ENCODE data around the gene TTLL8. TPM values are rescaled to one million over a fixed set of nuclear protein-coding genes. Genes with fewer than 3 reads are reported as not detected.
A peak's percentile ranks its signal among the peaks of the same experiment; 100 is the strongest.

Gene TTLL8
- total RNA-seq, 6 experiments from 2014 or later = not detected

DNA sequence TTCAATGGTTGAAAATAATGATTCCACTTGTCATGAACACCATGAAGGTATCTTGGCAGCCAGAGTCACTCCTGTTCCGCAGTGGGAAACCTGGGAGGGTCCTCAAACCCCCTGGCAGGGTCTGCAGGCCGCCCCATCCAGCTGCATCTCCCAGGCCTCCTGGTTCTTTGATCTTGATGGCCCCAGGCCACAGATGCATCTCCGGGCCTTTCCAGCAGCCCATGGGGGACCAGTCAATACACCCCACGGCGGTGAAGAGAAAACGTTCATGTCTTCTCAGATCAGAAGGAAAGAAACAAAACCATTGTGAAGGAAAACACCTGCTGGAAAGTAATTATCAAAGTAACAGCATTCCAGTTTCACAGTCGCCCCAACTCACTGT lies 1.8 kb upstream of the TTLL8 start:
- Histone ChIP-seq H3K4me1 (no peaks in the 10 kb centered on the region), H3K9me3 (no peaks in the 10 kb centered on the region), H3K4me3 (no peak overlapping the region), H3K36me3 (no peaks in the 10 kb centered on the region), H3K27me3 (peaks cover 0 to 7% of the 10 kb centered on the region in 2 donors), H3K27ac (no peak overlapping the region)
- TF ChIP-seq POLR2A (IDR thresholded peaks at IDR 0.05) = no peak
- WGBS (ENCODE audit: insufficient coverage, low coverage, low lambda C conversion rate, missing lambda C conversion rate) = 64% methylated on average over 5 of the region's 7 CpGs
- DNase-seq (peak in 1 of 3 donors; percentile 14), ATAC-seq (no peak)
- intact Hi-C loops (cut with DNase I) = no loop called here

DNA sequence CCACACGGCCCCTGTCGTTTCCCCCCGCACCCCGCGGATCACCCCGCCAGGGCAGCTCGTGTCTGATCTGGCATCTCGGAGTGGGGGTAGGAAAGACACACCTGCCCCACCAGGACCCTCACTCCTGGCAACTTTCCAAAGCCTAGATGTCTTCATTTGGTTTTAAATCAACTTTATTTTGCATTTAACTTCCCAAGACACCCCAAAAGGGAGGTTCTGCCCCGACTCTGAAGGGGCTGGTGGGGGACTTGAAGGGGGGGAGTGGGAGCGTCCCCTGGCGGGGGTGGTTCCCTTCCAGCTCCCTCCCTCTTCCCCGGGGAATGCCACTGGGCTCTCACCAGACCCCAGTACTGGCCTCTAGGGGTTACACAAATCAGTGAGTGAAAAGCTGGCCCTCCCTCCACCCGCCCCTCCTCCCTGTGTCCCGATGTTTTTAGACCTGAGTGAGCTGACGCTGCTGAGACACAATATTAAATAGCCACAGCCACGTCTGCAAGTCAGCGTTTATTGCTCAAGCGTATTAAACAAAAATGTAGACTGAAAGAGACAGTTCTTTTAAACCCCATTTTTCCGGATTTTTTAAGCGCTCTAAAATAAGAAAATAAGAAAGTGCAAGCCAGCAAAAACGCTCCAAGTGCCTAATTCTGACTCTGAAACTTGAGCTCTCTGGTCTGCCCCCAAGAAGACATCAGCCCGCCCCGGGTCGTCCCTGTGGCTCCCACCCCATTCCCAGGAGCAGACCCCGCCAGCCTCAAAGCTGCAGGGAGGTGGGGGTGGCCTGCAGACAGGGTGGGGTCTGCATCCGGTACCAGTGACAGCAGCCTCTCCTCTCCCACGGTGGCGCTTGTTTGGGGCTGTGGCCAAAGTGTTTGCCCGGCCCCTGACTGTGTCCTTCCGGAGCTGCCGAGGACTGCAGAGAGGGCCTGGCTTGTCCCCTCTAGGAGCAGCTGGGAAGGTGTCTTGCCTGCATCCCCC lies 1.1 kb upstream of the TTLL8 start:
- 12% methylated on average over 25 of the region's 31 CpGs for WGBS (ENCODE audit: insufficient coverage, low coverage, low lambda C conversion rate, missing lambda C conversion rate)
- Histone ChIP-seq H3K27ac (no peak overlapping the region), H3K4me3 (no peak overlapping the region), H3K27me3 (peaks cover 0 to 7% of the 10 kb centered on the region in 2 donors), H3K9me3 (no peaks in the 10 kb centered on the region), H3K36me3 (no peaks in the 10 kb centered on the region), H3K4me1 (no peaks in the 10 kb centered on the region)
- TF ChIP-seq POLR2A (IDR thresholded peaks at IDR 0.05) = no peak
- ATAC-seq (no peak), DNase-seq (peak in 1 of 3 donors; percentile 42)
- intact Hi-C loops (cut with DNase I) = no loop called here

DNA sequence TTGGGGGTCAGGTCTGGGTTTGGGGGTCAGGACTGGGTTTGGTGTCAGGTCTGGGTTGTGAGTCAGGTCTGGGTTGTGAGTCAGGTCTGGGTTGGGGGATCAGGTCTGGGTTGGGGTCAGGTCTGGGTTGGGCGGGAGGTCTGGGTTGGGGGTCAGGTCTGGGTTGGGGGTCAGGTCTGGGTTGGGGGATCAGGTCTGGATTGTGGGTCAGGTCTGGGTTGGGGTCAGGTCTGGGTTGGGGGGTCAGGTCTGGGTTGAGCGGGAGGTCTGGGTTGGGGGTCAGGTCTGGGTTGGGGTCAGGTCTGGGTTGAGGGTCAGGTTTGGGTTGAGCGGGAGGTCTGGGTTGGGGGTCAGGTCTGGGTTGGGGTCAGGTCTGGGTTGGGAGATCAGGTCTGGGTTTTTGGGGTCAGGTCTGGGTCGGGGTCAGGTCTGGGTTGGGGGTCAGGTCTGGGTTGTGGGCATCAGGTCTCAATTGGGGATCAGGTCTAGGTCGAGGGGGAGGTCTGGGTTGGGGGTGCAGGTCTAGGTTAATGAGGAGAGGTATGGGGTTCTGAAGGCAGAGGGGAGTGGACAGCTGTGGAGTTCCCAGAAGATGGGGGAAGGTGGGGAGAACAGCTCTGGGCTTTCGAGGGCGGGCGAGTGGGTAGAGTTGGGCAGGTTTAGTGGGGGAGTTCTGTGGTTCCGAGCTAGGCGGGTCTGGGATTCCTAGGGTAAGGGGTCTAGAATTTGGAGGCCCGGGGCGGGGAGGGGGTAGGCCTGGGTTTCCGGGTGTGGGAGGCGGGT lies 629 bp downstream of the TTLL8 start:
- WGBS (ENCODE audit: insufficient coverage, low coverage, low lambda C conversion rate, missing lambda C conversion rate) = 62% methylated on average over 12 of the region's 14 CpGs
- Histone ChIP-seq H3K27me3 (peaks cover 0 to 7% of the 10 kb centered on the region in 2 donors), H3K27ac (no peak overlapping the region), H3K4me3 (no peak overlapping the region), H3K4me1 (no peaks in the 10 kb centered on the region), H3K36me3 (no peaks in the 10 kb centered on the region), H3K9me3 (no peaks in the 10 kb centered on the region)
- intact Hi-C loops (cut with DNase I) = no loop called here
- ATAC-seq (no peak), DNase-seq (peak in 1 of 3 donors; percentile 30)
- no peak for TF ChIP-seq POLR2A (IDR thresholded peaks at IDR 0.05)
- TF ChIP-seq, protein P1, sequence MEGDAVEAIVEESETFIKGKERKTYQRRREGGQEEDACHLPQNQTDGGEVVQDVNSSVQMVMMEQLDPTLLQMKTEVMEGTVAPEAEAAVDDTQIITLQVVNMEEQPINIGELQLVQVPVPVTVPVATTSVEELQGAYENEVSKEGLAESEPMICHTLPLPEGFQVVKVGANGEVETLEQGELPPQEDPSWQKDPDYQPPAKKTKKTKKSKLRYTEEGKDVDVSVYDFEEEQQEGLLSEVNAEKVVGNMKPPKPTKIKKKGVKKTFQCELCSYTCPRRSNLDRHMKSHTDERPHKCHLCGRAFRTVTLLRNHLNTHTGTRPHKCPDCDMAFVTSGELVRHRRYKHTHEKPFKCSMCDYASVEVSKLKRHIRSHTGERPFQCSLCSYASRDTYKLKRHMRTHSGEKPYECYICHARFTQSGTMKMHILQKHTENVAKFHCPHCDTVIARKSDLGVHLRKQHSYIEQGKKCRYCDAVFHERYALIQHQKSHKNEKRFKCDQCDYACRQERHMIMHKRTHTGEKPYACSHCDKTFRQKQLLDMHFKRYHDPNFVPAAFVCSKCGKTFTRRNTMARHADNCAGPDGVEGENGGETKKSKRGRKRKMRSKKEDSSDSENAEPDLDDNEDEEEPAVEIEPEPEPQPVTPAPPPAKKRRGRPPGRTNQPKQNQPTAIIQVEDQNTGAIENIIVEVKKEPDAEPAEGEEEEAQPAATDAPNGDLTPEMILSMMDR (IDR thresholded peaks at IDR 0.05) = no peak

DNA sequence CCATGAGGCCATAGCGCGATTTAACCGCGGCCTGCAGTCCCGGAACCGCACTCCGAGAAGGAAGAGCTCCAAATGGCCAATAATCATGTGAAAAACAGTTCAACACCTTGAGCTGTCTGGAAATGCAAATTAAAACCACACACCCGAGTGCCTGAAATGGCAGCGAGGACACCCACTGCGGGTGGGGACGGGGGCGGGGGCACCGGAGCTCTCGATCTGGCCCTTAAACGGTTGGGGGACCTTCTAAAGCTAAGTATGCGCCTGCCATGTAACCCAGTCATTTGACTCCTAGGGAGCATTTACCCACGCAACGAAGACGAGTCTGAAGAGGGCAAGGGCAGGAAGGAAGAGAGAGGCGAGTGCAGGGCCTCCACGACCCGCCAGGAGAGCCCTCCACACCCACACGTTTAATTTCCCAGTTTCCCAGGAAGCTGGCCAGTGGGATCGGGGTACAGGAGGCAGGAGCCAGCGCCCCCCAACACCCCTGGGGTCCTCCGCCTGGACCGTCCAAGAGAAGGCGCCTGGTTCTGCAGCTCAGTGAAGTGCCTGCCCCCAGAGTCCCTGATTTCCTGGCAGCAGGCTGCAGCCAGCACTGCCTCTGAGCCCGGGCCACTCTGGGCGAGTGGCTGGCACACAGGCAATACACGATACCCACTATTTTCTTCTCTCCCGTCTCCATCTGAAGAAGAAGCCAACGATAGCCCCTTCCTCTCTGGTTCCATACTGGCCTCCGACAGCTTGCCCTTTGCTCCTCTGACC lies 1.7 kb downstream of the TTLL8 start:
- TF ChIP-seq POLR2A (IDR thresholded peaks at IDR 0.05) = no peak
- TF ChIP-seq, protein P1 (IDR thresholded peaks at IDR 0.05) = no peak
- H3K27me3 ChIP-seq = peaks cover 0 to 7% of the 10 kb centered on the region in 2 donors
- no peaks in the 10 kb centered on the region for H3K4me1 ChIP-seq
- H3K27ac ChIP-seq = no peak overlapping the region
- no peaks in the 10 kb centered on the region for H3K36me3 ChIP-seq
- no peaks in the 10 kb centered on the region for H3K9me3 ChIP-seq
- H3K4me3 ChIP-seq = no peak overlapping the region
- no peak for ATAC-seq
- intact Hi-C loops (cut with DNase I) = no loop called here
- WGBS (ENCODE audit: insufficient coverage, low coverage, low lambda C conversion rate, missing lambda C conversion rate) = 66% methylated on average over 22 of the region's 34 CpGs
- DNase-seq = peak in 1 of 3 donors; percentile 36

DNA sequence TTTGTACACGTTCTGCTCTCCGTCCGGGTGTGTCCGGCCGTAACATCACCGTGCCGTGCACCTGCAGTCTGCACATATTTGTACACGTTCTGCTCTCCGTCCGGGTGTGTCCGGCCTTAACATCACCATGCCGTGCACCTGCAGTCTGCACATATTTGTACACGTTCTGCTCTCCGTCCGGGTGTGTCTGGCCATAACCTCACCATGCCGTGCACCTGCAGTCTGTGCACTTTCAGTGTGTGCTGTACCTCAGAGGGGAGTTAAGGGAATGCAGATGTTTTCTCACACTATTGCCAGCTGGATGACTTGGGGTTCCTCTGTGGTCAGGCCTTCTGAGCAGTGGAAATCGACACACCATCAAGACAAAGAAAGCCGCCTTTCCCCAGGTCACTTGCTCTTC lies 4.2 kb downstream of the TTLL8 start:
- H3K9me3 ChIP-seq = no peaks in the 10 kb centered on the region
- TF ChIP-seq, protein P1 (IDR thresholded peaks at IDR 0.05) = no peak
- TF ChIP-seq POLR2A (IDR thresholded peaks at IDR 0.05) = no peak
- 88% methylated on average over 12 of the region's 18 CpGs for WGBS (ENCODE audit: insufficient coverage, low coverage, low lambda C conversion rate, missing lambda C conversion rate)
- peak in 2 of 3 donors; percentile 1 to 17 for DNase-seq
- no peaks in the 10 kb centered on the region for H3K4me1 ChIP-seq
- intact Hi-C loops (cut with DNase I) = no loop called here
- H3K27me3 ChIP-seq = peaks cover 0 to 5% of the 10 kb centered on the region in 2 donors
- no peaks in the 10 kb centered on the region for H3K36me3 ChIP-seq
- ATAC-seq = no peak
- H3K4me3 ChIP-seq = no peak overlapping the region
- H3K27ac ChIP-seq = no peak overlapping the region
